Measurements from ENCODE around the gene SNX6. TPM values are rescaled to one million over a fixed set of nuclear protein-coding genes. Genes with fewer than 3 reads are reported as not detected.

SNX6 gene
- total and polyA plus RNA-seq, 10 of the 15 experiments (the other 5 are each of a cell fraction or from before 2014, with no cell fraction given) = 34.4 to 107 (median 71.7) TPM

DNA sequence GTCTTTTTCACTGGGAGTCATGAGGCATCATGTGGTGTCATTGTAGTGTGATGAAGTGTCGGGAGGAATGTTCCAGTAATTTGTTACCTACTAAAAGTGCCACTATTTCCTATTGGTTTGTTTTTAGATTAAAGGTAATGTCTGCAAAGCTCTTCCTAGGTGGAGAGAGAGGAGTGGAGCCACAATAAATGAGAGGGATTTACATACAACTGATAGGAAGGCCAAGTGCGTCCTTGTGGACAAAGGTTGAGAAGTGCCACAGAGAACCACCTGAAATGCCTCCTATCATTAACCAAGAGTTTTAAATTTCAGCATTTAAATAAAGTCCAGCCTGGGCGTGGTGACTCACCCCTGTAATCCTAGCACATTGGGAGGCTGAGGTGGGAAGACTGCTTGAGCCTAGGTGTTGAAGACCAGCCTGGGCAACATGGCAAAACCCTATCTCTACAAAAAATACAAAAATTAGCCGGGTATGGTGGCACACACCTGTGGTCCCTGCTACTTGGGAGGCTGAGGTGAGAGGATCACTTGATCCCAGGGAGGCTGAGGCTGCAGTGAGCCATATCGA is 2.5 kb upstream of the SNX6 start:
- Histone ChIP-seq H3K27ac (ENCODE audit: control insufficient read depth, insufficient read depth) (no peak overlapping the region), H2AFZ (ENCODE audit: control insufficient read depth, low read depth, low read length) (no peak overlapping the region), H3K4me1 (ENCODE audit: control insufficient read depth, insufficient read depth, low read length) (no peaks in the 10 kb centered on the region), H3K9me3 (replicated peaks; ENCODE audit: control insufficient read depth, insufficient read depth, low read length) (no peaks in the 10 kb centered on the region), H3K9ac (ENCODE audit: control insufficient read depth, insufficient read depth, low read length) (no peak overlapping the region), H3K4me2 (ENCODE audit: control insufficient read depth, insufficient read depth) (no peak overlapping the region), H3K79me2 (ENCODE audit: control insufficient read depth, insufficient read depth, low read length) (peaks cover 20% of the 10 kb centered on the region), H3K4me3 (no peak overlapping the region), H4K20me1 (ENCODE audit: control insufficient read depth, insufficient read depth) (no peaks in the 10 kb centered on the region), H3K36me3 (ENCODE audit: control insufficient read depth in 2 of 2, insufficient read depth in 2 of 2, low read length in 1 of 2) (no peaks in the 10 kb centered on the region), H3K27me3 (replicated peaks in 1 of 2; ENCODE audit: control insufficient read depth in 2 of 2, insufficient read depth in 2 of 2, low read length in 1 of 2) (no peaks in the 10 kb centered on the region)
- BruUV-seq (replicated peaks) = no TSS peak
- RAD21 ChIA-PET (ENCODE audit: unreplicated experiment) = no interaction called here
- no peak for ATAC-seq
- no peak for FAIRE-seq
- intact Hi-C loops (cut with micrococcal nuclease; ENCODE audit: unreplicated experiment) (no loop called here), in situ Hi-C loops (cut with MboI) (no loop called here)
- no peak for DNase-seq (ENCODE audit: low read depth, low spot score)
- WGBS (ENCODE audit: insufficient coverage, insufficient replicate concordance, low lambda C conversion rate, missing lambda C conversion rate) = 60% methylated on average over 5 of the region's 5 CpGs
- POLR2A ChIA-PET = interaction anchor here (0.5 kb wide), 1 partner anchor 16 kb away, joined by 3 read pairs; no protein-coding TSS in a partner anchor
- SMC1A ChIA-PET (ENCODE audit: uncharacterized antibody, unreplicated experiment) = no interaction called here
- CTCF ChIA-PET = no interaction called here
- TF ChIP-seq RAD51 (IDR thresholded peaks at IDR 0.05) (no peak), SIX5 (IDR thresholded peaks at IDR 0.05; ENCODE audit: low read depth, low read length, severe bottlenecking) (no peak), SPI1 (IDR thresholded peaks at IDR 0.05; ENCODE audit: borderline replicate concordance, insufficient read depth, low read depth, low read length) (no peak), POLR2AphosphoS5 (IDR thresholded peaks at IDR 0.05; ENCODE audit: low read length) (no peak), ETV6 (conservative IDR thresholded peaks at IDR 0.05 in 1 of 2, IDR thresholded peaks at IDR 0.05 in 1 of 2; ENCODE audit: borderline replicate concordance in 1 of 2, low read depth in 1 of 2) (no peak), ZZZ3 (IDR thresholded peaks at IDR 0.05; ENCODE audit: control insufficient read depth, insufficient read length, low read depth) (no peak), FOS (IDR thresholded peaks at IDR 0.05; ENCODE audit: borderline replicate concordance, extremely low read depth, insufficient read length) (no peak), CBX3 (IDR thresholded peaks at IDR 0.05; ENCODE audit: borderline replicate concordance, low read depth) (no peak), SUPT20H (IDR thresholded peaks at IDR 0.05; ENCODE audit: borderline replicate concordance, control insufficient read depth, low read depth, low read length) (no peak), ZNF274 (IDR thresholded peaks at IDR 0.05; ENCODE audit: insufficient read depth, insufficient read length) (no peak), KDM1A (IDR thresholded peaks at IDR 0.05; ENCODE audit: borderline replicate concordance) (no peak), NR2F1 (conservative IDR thresholded peaks at IDR 0.05) (no peak)
- TF ChIP-seq, protein P1, sequence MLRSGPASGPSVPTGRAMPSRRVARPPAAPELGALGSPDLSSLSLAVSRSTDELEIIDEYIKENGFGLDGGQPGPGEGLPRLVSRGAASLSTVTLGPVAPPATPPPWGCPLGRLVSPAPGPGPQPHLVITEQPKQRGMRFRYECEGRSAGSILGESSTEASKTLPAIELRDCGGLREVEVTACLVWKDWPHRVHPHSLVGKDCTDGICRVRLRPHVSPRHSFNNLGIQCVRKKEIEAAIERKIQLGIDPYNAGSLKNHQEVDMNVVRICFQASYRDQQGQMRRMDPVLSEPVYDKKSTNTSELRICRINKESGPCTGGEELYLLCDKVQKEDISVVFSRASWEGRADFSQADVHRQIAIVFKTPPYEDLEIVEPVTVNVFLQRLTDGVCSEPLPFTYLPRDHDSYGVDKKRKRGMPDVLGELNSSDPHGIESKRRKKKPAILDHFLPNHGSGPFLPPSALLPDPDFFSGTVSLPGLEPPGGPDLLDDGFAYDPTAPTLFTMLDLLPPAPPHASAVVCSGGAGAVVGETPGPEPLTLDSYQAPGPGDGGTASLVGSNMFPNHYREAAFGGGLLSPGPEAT (IDR thresholded peaks at IDR 0.05; ENCODE audit: low read depth) = no peak
- TF ChIP-seq, protein P2, sequence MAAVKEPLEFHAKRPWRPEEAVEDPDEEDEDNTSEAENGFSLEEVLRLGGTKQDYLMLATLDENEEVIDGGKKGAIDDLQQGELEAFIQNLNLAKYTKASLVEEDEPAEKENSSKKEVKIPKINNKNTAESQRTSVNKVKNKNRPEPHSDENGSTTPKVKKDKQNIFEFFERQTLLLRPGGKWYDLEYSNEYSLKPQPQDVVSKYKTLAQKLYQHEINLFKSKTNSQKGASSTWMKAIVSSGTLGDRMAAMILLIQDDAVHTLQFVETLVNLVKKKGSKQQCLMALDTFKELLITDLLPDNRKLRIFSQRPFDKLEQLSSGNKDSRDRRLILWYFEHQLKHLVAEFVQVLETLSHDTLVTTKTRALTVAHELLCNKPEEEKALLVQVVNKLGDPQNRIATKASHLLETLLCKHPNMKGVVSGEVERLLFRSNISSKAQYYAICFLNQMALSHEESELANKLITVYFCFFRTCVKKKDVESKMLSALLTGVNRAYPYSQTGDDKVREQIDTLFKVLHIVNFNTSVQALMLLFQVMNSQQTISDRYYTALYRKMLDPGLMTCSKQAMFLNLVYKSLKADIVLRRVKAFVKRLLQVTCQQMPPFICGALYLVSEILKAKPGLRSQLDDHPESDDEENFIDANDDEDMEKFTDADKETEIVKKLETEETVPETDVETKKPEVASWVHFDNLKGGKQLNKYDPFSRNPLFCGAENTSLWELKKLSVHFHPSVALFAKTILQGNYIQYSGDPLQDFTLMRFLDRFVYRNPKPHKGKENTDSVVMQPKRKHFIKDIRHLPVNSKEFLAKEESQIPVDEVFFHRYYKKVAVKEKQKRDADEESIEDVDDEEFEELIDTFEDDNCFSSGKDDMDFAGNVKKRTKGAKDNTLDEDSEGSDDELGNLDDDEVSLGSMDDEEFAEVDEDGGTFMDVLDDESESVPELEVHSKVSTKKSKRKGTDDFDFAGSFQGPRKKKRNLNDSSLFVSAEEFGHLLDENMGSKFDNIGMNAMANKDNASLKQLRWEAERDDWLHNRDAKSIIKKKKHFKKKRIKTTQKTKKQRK (IDR thresholded peaks at IDR 0.05; ENCODE audit: low read depth, low read length) = no peak
- TF ChIP-seq, protein P3, sequence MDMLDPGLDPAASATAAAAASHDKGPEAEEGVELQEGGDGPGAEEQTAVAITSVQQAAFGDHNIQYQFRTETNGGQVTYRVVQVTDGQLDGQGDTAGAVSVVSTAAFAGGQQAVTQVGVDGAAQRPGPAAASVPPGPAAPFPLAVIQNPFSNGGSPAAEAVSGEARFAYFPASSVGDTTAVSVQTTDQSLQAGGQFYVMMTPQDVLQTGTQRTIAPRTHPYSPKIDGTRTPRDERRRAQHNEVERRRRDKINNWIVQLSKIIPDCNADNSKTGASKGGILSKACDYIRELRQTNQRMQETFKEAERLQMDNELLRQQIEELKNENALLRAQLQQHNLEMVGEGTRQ (IDR thresholded peaks at IDR 0.05; ENCODE audit: borderline replicate concordance, low read depth, low read length) = no peak
- TF ChIP-seq, protein P4, sequence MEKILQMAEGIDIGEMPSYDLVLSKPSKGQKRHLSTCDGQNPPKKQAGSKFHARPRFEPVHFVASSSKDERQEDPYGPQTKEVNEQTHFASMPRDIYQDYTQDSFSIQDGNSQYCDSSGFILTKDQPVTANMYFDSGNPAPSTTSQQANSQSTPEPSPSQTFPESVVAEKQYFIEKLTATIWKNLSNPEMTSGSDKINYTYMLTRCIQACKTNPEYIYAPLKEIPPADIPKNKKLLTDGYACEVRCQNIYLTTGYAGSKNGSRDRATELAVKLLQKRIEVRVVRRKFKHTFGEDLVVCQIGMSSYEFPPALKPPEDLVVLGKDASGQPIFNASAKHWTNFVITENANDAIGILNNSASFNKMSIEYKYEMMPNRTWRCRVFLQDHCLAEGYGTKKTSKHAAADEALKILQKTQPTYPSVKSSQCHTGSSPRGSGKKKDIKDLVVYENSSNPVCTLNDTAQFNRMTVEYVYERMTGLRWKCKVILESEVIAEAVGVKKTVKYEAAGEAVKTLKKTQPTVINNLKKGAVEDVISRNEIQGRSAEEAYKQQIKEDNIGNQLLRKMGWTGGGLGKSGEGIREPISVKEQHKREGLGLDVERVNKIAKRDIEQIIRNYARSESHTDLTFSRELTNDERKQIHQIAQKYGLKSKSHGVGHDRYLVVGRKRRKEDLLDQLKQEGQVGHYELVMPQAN (conservative IDR thresholded peaks at IDR 0.05) = no peak
